Tibial nerve (tissue), 4 donors: ENCODE measurements around the gene RAB1B.

Source experiments
- EP300 ChIP-seq, 2 donors: sonication (generic); formaldehyde crosslinking; IDR thresholded peaks; one replicate each; pipeline ENCODE4 v1.6.1; 2017; ENCODE audit warnings: antibody characterized with exemption in 2 of 2, mild to moderate bottlenecking in 1 of 2
- POLR2A ChIP-seq, 2 donors: fragments of 450-650 bp; IDR thresholded peaks; one replicate each; pipeline ENCODE4 v1.6.1; 2017; ENCODE audit warnings: antibody characterized with exemption in 2 of 2, mild to moderate bottlenecking in 2 of 2, moderate library complexity in 2 of 2
- TF ChIP-seq, protein P1 (sequence below), 5 experiments: fragments of 200-600 bp in 3 of 5; fragments of 450-650 bp in 2 of 5; sonication (generic) in 3 of 5; IDR thresholded peaks; one replicate each; pipeline ENCODE4 v1.5.1; 2016 to 2019; ENCODE audit warnings: antibody characterized with exemption in 5 of 5, mild to moderate bottlenecking in 3 of 5, moderate library complexity in 2 of 5

DNA sequence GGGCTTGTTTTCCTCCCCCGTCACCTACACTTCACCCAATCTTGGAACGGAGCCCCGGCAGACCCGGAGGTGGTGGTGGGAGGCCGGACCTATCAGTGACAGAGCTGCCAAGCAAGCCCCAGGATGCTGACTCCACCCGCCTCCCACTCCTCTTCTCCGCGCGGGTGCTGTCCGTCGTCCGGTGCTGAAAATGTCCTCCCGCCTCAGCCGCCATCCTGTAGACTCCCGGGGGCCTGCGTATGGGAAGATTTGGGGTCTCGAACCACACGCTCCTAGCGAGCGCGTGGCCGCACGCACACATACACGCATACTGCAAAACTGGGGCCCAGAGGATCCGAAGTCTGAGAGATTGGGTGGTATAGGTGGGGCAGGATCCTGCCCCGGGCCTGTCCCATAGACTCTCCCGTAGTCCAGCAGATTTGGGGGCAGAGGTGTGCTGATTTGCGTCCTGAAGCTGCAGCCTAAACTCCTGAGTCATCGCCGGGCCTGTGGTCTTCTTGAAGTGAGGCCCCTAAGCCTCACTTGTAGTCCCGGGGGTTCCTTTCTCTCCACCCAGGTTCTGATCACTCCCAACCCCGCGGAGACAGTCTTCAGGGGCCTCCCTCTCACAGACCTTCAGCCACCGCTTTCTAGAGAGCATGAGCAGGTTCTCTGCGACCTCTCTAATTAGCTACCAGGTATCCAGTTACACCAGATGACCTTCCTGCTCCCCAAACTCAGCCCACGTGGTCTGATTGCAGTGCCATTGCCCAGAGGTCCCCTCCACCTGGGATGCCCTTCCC, 21.3 kb downstream of the RAB1B start:
- no peak for TF ChIP-seq POLR2A (IDR thresholded peaks at IDR 0.05)
- TF ChIP-seq, protein P1, sequence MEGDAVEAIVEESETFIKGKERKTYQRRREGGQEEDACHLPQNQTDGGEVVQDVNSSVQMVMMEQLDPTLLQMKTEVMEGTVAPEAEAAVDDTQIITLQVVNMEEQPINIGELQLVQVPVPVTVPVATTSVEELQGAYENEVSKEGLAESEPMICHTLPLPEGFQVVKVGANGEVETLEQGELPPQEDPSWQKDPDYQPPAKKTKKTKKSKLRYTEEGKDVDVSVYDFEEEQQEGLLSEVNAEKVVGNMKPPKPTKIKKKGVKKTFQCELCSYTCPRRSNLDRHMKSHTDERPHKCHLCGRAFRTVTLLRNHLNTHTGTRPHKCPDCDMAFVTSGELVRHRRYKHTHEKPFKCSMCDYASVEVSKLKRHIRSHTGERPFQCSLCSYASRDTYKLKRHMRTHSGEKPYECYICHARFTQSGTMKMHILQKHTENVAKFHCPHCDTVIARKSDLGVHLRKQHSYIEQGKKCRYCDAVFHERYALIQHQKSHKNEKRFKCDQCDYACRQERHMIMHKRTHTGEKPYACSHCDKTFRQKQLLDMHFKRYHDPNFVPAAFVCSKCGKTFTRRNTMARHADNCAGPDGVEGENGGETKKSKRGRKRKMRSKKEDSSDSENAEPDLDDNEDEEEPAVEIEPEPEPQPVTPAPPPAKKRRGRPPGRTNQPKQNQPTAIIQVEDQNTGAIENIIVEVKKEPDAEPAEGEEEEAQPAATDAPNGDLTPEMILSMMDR (IDR thresholded peaks at IDR 0.05): no peak
- no peak for TF ChIP-seq EP300 (IDR thresholded peaks at IDR 0.05)
